Neural crest cell (in vitro differentiated cells): ENCODE measurements around the gene TOLLIP. TPM values are rescaled to one million over a fixed set of nuclear protein-coding genes. Genes with fewer than 3 reads are reported as not detected.

Source experiments
- DNase-seq: peaks from one replicate; pipeline ENCODE4 v3.0.0; 2021; ENCODE audit warnings: low read depth, mixed read lengths, low spot score
- H3K27ac Mint-ChIP-seq: one replicate; pipeline ENCODE4 v1.8.0; 2021; ENCODE audit warnings: mild to moderate bottlenecking, mixed read lengths; ENCODE audit not compliant: unreplicated experiment
- H3K27me3 Mint-ChIP-seq: 2 replicates; pipeline ENCODE4 v1.8.0; 2021; ENCODE audit warnings: low read depth, mild to moderate bottlenecking, mixed read lengths
- H3K36me3 Mint-ChIP-seq: 2 replicates; pipeline ENCODE4 v1.8.0; 2021; ENCODE audit warnings: low read depth, mild to moderate bottlenecking, mixed read lengths
- H3K4me1 Mint-ChIP-seq: 2 replicates; pipeline ENCODE4 v1.8.0; 2021; ENCODE audit warnings: mixed read lengths
- H3K4me3 Mint-ChIP-seq: one replicate; pipeline ENCODE4 v1.8.0; 2021; ENCODE audit warnings: mild to moderate bottlenecking, mixed read lengths
- H3K9me3 Mint-ChIP-seq: 2 replicates; pipeline ENCODE4 v1.8.0; 2021; ENCODE audit warnings: mixed read lengths
- total RNA-seq: library from RNA; stranded (reverse); gene quantifications from 2 replicates; pipeline ENCODE4 v1.2.1, GENCODE V29; 2021
- TF ChIP-seq, protein P1 (sequence below): fragments of 200-600 bp; sonication (generic); conservative IDR thresholded peaks from 2 replicates; pipeline ENCODE4 v1.5.0; 2021; ENCODE audit warnings: antibody characterized with exemption, mild to moderate bottlenecking

TOLLIP gene
- total RNA-seq, 1 donor from 2014 or later, result 40.3 TPM

- H3K9me3 Mint-ChIP-seq, result peaks cover 13% of the 10 kb centered on the region
- no peaks in the 10 kb centered on the region for H3K4me1 Mint-ChIP-seq
- peaks cover 36% of the 10 kb centered on the region for H3K27me3 Mint-ChIP-seq
- H3K36me3 Mint-ChIP-seq, result peaks cover 8% of the 10 kb centered on the region
- TF ChIP-seq, protein P1, sequence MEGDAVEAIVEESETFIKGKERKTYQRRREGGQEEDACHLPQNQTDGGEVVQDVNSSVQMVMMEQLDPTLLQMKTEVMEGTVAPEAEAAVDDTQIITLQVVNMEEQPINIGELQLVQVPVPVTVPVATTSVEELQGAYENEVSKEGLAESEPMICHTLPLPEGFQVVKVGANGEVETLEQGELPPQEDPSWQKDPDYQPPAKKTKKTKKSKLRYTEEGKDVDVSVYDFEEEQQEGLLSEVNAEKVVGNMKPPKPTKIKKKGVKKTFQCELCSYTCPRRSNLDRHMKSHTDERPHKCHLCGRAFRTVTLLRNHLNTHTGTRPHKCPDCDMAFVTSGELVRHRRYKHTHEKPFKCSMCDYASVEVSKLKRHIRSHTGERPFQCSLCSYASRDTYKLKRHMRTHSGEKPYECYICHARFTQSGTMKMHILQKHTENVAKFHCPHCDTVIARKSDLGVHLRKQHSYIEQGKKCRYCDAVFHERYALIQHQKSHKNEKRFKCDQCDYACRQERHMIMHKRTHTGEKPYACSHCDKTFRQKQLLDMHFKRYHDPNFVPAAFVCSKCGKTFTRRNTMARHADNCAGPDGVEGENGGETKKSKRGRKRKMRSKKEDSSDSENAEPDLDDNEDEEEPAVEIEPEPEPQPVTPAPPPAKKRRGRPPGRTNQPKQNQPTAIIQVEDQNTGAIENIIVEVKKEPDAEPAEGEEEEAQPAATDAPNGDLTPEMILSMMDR, result no peak
- no peak for DNase-seq
- H3K27ac Mint-ChIP-seq, result no peak overlapping the region
- no peak overlapping the region for H3K4me3 Mint-ChIP-seq
These were observed 17.6 kb upstream of the TOLLIP start for GRCh38 chr11:1327064-1327460.

GRCh38 chr11:1326435-1327063 is 17.1 kb upstream of the TOLLIP start:
- H3K4me1 Mint-ChIP-seq, result no peaks in the 10 kb centered on the region

GRCh38 chr11:1323774-1324173 is 14.3 kb upstream of the TOLLIP start:
- DNase-seq, result no peak
- H3K27me3 Mint-ChIP-seq, result peaks cover 36% of the 10 kb centered on the region

More at GRCh38 chr11:1326435-1327063, 17.1 kb upstream of the TOLLIP start:
- DNase-seq, result no peak
- peaks cover 13% of the 10 kb centered on the region for H3K9me3 Mint-ChIP-seq
- H3K27ac Mint-ChIP-seq, result no peak overlapping the region
- peaks cover 8% of the 10 kb centered on the region for H3K36me3 Mint-ChIP-seq
- peaks cover 40% of the 10 kb centered on the region for H3K27me3 Mint-ChIP-seq
- H3K4me3 Mint-ChIP-seq, result no peak overlapping the region
- TF ChIP-seq, protein P1, result no peak

GRCh38 chr11:1317993-1318392 is 8.6 kb upstream of the TOLLIP start:
- Mint-ChIP-seq H3K27me3 (peaks cover 27% of the 10 kb centered on the region), H3K4me3 (no peak overlapping the region), H3K36me3 (no peaks in the 10 kb centered on the region), H3K4me1 (no peaks in the 10 kb centered on the region), H3K9me3 (peaks cover 4% of the 10 kb centered on the region), H3K27ac (no peak overlapping the region)
- no peak for DNase-seq
- TF ChIP-seq, protein P1, result no peak

More at GRCh38 chr11:1323774-1324173, 14.3 kb upstream of the TOLLIP start:
- H3K4me1 Mint-ChIP-seq, result no peaks in the 10 kb centered on the region
- H3K36me3 Mint-ChIP-seq, result peaks cover 8% of the 10 kb centered on the region
- H3K27ac Mint-ChIP-seq, result no peak overlapping the region
- H3K4me3 Mint-ChIP-seq, result no peak overlapping the region
- peaks cover 12% of the 10 kb centered on the region for H3K9me3 Mint-ChIP-seq
- TF ChIP-seq, protein P1, result no peak

- DNase-seq, result no peak
- H3K9me3 Mint-ChIP-seq, result peaks cover 6% of the 10 kb centered on the region
- no peak overlapping the region for H3K4me3 Mint-ChIP-seq
- no peak overlapping the region for H3K27ac Mint-ChIP-seq
- TF ChIP-seq, protein P1, result no peak
- peaks cover 29% of the 10 kb centered on the region for H3K27me3 Mint-ChIP-seq
- no peaks in the 10 kb centered on the region for H3K4me1 Mint-ChIP-seq
- no peaks in the 10 kb centered on the region for H3K36me3 Mint-ChIP-seq
These were observed 8.0 kb upstream of the TOLLIP start for GRCh38 chr11:1317432-1317831.
